Astrocyte (in vitro differentiated cells and primary cell): ENCODE measurements around the gene RSKR. TPM values are rescaled to one million over a fixed set of nuclear protein-coding genes. Genes with fewer than 3 reads are reported as not detected.

Experiments used
- DNase-seq: peaks from one replicate; pipeline ENCODE4 v3.0.0-alpha.2; 2010; ENCODE audit warnings: low read depth
- FAIRE-seq: peaks from 2 replicates; lab custom pipeline; 2011; peaks lifted over from hg19 to GRCh38; lab: Jason Lieb, UNC
- H2AFZ ChIP-seq: 2 replicates; pipeline ENCODE4 v1.6.0; 2012; ENCODE audit warnings: low read depth, low read length, inconsistent platforms
- H3K27ac ChIP-seq: 2 replicates; pipeline ENCODE4 v1.5.1; 2011; ENCODE audit warnings: low read depth, low read length, inconsistent platforms
- H3K27me3 ChIP-seq: 2 replicates; pipeline ENCODE4 v1.6.0; 2011; ENCODE audit warnings: low read length, inconsistent platforms; ENCODE audit not compliant: insufficient read depth
- H3K36me3 ChIP-seq: 2 replicates; pipeline ENCODE4 v1.5.1; 2011; ENCODE audit warnings: low read length, inconsistent platforms; ENCODE audit not compliant: insufficient read depth
- H3K4me1 ChIP-seq: 2 replicates; pipeline ENCODE4 v1.5.1; 2011; ENCODE audit warnings: low read length, inconsistent platforms; ENCODE audit not compliant: insufficient read depth
- H3K4me2 ChIP-seq: 2 replicates; pipeline ENCODE4 v1.6.0; 2012; ENCODE audit warnings: low read length, inconsistent platforms
- H3K4me3 ChIP-seq: 2 replicates; pipeline ENCODE4 v1.5.1; 2011; ENCODE audit warnings: low read depth, mild to moderate bottlenecking, low read length, inconsistent platforms; ENCODE audit not compliant: insufficient read depth
- H3K79me2 ChIP-seq: 2 replicates; pipeline ENCODE4 v1.6.0; 2012; ENCODE audit warnings: mild to moderate bottlenecking, low read length, inconsistent platforms; ENCODE audit not compliant: insufficient read depth
- H3K9ac ChIP-seq: 2 replicates; pipeline ENCODE4 v1.6.0; 2012; ENCODE audit warnings: mild to moderate bottlenecking, low read length, inconsistent platforms
- H3K9me3 ChIP-seq: 2 replicates; pipeline ENCODE4 v1.5.1; 2012; ENCODE audit warnings: low read depth, mild to moderate bottlenecking, low read length, inconsistent platforms; ENCODE audit not compliant: insufficient read depth
- H4K20me1 ChIP-seq: 2 replicates; pipeline ENCODE4 v1.6.0; 2012; ENCODE audit warnings: low read length, inconsistent platforms; ENCODE audit not compliant: insufficient read depth
- H3K27ac Mint-ChIP-seq: one replicate; pipeline ENCODE4 v1.8.0; 2021; ENCODE audit warnings: mild to moderate bottlenecking, mixed read lengths; ENCODE audit not compliant: unreplicated experiment
- H3K27me3 Mint-ChIP-seq: one replicate; pipeline ENCODE4 v1.8.0; 2021; ENCODE audit warnings: low read depth, mixed read lengths; ENCODE audit not compliant: unreplicated experiment
- H3K36me3 Mint-ChIP-seq: one replicate; pipeline ENCODE4 v1.8.0; 2021; ENCODE audit warnings: low read depth, mixed read lengths; ENCODE audit not compliant: unreplicated experiment
- H3K4me1 Mint-ChIP-seq: one replicate; pipeline ENCODE4 v1.8.0; 2021; ENCODE audit warnings: low read depth, mixed read lengths; ENCODE audit not compliant: unreplicated experiment
- H3K4me3 Mint-ChIP-seq: one replicate; pipeline ENCODE4 v1.8.0; 2021; ENCODE audit warnings: mild to moderate bottlenecking, moderate library complexity, mixed read lengths; ENCODE audit not compliant: unreplicated experiment
- H3K9me3 Mint-ChIP-seq: one replicate; pipeline ENCODE4 v1.8.0; 2021; ENCODE audit warnings: mild to moderate bottlenecking, mixed read lengths; ENCODE audit not compliant: unreplicated experiment
- CTCF ChIP-seq: IDR thresholded peaks from 2 replicates; pipeline ENCODE4 v1.5.1; 2011; ENCODE audit warnings: low read depth, mild to moderate bottlenecking, inconsistent platforms, low read length, moderate library complexity; ENCODE audit not compliant: insufficient read depth
- EZH2 ChIP-seq: IDR thresholded peaks from 2 replicates; pipeline ENCODE4 v1.6.1; 2012; ENCODE audit warnings: mild to moderate bottlenecking, low read length, inconsistent platforms; ENCODE audit not compliant: insufficient read depth
- total RNA-seq: library from RNA; stranded (reverse); gene quantifications from 2 replicates; pipeline ENCODE4 v1.2.1, GENCODE V29; 2021

The RSKR gene
- total RNA-seq, 1 donor from 2014 or later, result 13.5 TPM

- peaks cover 4% of the 10 kb centered on the region for H3K4me1 Mint-ChIP-seq
- H3K27me3 Mint-ChIP-seq, result no peaks in the 10 kb centered on the region
- no peak overlapping the region for H2AFZ ChIP-seq
- H3K36me3 Mint-ChIP-seq, result peaks cover 24% of the 10 kb centered on the region
- H3K27me3 ChIP-seq, result no peaks in the 10 kb centered on the region
- H3K4me1 ChIP-seq, result peaks cover 4% of the 10 kb centered on the region
- H3K36me3 ChIP-seq, result peaks cover 14% of the 10 kb centered on the region
- H3K9me3 Mint-ChIP-seq, result no peaks in the 10 kb centered on the region
- FAIRE-seq (no peak), DNase-seq (no peak)
- no peak overlapping the region for H3K4me2 ChIP-seq
- peak overlapping the region; percentile 51 for H3K27ac Mint-ChIP-seq
- H3K27ac ChIP-seq, result no peak overlapping the region
- H3K4me3 Mint-ChIP-seq, result peak overlapping the region; percentile 67
- no peaks in the 10 kb centered on the region for H3K9me3 ChIP-seq
- no peak overlapping the region for H3K4me3 ChIP-seq
- no peak overlapping the region for H3K9ac ChIP-seq
- peaks cover 80% of the 10 kb centered on the region for H3K79me2 ChIP-seq
- TF ChIP-seq EZH2, result no peak
- TF ChIP-seq CTCF, result no peak
- peaks cover 35% of the 10 kb centered on the region for H4K20me1 ChIP-seq
These were observed 43.8 kb upstream of the RSKR start for GRCh38 chr17:28657756-28658155.

GRCh38 chr17:28655160-28655559 is 41.2 kb upstream of the RSKR start:
- no peak for DNase-seq
- H4K20me1 ChIP-seq, result peaks cover 35% of the 10 kb centered on the region
- no peaks in the 10 kb centered on the region for H3K9me3 ChIP-seq
- Mint-ChIP-seq H3K4me1 (no peaks in the 10 kb centered on the region), H3K4me3 (no peak overlapping the region), H3K27ac (no peak overlapping the region), H3K9me3 (no peaks in the 10 kb centered on the region), H3K36me3 (peaks cover 26% of the 10 kb centered on the region), H3K27me3 (no peaks in the 10 kb centered on the region)
- no peak overlapping the region for H3K4me3 ChIP-seq
- FAIRE-seq, result no peak
- peaks cover 26% of the 10 kb centered on the region for H3K36me3 ChIP-seq
- no peak for TF ChIP-seq EZH2
- no peak for TF ChIP-seq CTCF
- no peaks in the 10 kb centered on the region for H3K27me3 ChIP-seq
- no peaks in the 10 kb centered on the region for H3K4me1 ChIP-seq
- H3K79me2 ChIP-seq, result peaks cover 73% of the 10 kb centered on the region
- H3K9ac ChIP-seq, result no peak overlapping the region
- no peak overlapping the region for H3K27ac ChIP-seq
- H3K4me2 ChIP-seq, result no peak overlapping the region
- no peak overlapping the region for H2AFZ ChIP-seq

- no peaks in the 10 kb centered on the region for H3K9me3 Mint-ChIP-seq
- Histone ChIP-seq H3K79me2 (peaks cover 35% of the 10 kb centered on the region), H3K4me2 (no peak overlapping the region), H4K20me1 (peaks cover 24% of the 10 kb centered on the region), H3K4me1 (peaks cover 7% of the 10 kb centered on the region), H3K9me3 (no peaks in the 10 kb centered on the region), H3K27me3 (no peaks in the 10 kb centered on the region), H3K9ac (no peak overlapping the region), H3K27ac (no peak overlapping the region), H3K36me3 (peaks cover 24% of the 10 kb centered on the region), H3K4me3 (no peak overlapping the region), H2AFZ (no peak overlapping the region)
- H3K36me3 Mint-ChIP-seq, result peaks cover 16% of the 10 kb centered on the region
- no peak overlapping the region for H3K27ac Mint-ChIP-seq
- TF ChIP-seq EZH2 (no peak), CTCF (no peak)
- no peak for FAIRE-seq
- peaks cover 4% of the 10 kb centered on the region for H3K4me1 Mint-ChIP-seq
- H3K27me3 Mint-ChIP-seq, result no peaks in the 10 kb centered on the region
- no peak for DNase-seq
- no peak overlapping the region for H3K4me3 Mint-ChIP-seq
These were observed 34.7 kb upstream of the RSKR start for GRCh38 chr17:28648698-28649097.
